GM18498 (cell line): ENCODE data around the gene DIAPH2.

Experiments
- ATAC-seq: cut with Tn5 transposase; IDR thresholded peaks from one replicate; pipeline ENCODE4 v1.9.1; 2021; ENCODE audit warnings: mild to moderate bottlenecking, moderate library complexity; ENCODE audit not compliant: unreplicated experiment

The DIAPH2 gene

DNA sequence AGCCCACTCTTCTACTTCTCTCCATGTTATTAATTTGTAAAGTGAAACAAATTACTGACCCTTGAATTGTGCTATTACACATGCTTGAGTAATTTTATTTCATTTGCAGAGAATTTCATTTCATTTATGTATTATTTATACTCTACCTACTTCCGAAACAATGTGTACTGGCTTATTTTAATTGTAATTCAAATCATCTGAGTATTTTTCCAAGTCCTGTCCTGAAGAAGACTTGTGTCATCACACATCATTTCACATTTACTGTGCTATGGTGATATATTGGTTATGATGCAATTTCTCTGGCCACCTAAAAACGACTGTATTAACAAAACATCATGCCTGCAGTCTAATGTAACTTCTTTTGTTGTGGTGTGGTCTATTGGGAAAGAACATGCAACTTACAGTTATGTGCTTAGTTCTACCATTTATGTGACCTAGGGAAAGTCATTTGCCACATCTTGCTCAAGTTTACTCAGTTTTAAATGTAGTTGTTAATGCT, 583.6 kb downstream of the DIAPH2 start:
- ATAC-seq = no peak

DNA sequence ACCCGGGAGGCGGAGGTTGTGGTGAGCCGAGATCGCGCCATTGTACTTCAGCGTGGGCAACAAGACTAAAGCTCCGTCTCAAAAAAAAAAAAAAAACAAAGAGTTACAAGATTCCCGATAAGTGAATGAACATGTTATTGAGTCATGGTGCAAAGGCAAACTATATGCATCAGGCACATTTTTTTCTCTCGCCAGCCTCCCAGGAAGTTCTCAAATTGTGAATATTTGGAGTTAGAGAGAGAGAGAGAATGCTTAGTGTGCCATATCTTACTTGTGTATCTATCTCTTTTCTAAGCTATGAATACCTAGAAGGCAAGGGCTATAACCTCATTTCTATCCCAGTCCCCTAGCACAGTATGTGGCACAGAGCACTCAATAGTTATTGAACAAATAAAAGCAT, 599.9 kb downstream of the DIAPH2 start:
- no peak for ATAC-seq

DNA sequence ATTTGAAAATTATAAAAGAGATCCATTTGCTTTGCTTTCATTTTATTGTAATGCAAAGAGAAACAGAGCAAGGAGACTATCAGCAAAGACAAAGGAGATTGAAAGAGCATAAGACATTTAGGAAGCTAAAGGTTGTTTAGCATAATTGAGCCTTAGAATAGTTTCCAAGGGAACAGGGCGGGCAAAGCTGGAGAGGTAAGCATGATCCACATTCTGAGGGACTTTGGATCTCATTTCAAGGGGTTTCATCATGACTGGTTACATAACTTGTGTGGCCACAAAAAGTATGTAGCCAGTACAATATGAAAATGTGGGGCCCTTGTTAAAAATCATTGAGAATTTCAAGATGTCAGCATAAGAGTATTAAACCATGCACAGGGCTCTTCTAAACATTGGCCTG, 605.6 kb downstream of the DIAPH2 start:
- no peak for ATAC-seq

DNA sequence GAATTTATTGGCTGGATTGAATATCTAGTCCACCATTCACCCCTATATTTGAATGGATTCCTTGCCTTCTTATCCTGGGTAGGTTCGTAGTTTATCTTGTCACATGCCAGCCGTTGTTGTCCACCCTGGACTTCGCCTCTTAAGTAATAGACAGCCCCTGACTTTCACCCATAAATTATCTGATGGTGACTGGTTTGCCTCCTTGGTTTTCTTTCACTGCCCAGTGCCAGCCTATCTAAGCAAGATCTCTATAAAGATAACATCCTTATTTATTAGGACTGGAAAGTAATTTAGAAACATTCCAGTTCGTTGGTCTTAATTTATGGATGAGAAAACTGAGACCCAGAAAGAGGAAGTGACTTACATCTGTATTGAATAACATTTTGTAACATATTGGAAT, 609.4 kb downstream of the DIAPH2 start:
- ATAC-seq = no peak

DNA sequence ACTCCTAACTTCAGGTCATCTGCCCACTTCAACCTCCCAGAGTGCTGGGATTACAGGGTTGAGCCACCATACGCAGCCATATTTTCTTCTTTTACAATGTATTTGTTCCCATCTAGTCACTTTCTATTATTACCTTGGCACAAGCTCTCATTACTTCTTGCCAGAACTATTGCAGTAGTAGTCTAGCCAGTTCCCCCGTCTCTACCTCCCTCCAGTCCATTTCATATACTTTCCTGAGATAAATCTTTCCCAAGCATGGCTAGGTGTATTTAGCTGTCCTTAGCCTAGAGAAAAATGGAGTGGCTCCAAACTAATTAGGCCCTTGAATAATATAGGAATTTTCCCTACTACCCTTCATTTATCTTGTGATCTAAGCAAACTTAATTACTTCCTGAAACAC, 611.3 kb downstream of the DIAPH2 start:
- no peak for ATAC-seq

- ATAC-seq = no peak
These were observed 622.3 kb downstream of the DIAPH2 start for GRCh38 chrX:97306771-97307470.

GRCh38 chrX:97308171-97308570, 623.5 kb downstream of the DIAPH2 start:
- ATAC-seq = no peak

- ATAC-seq = no peak
These were observed 625.0 kb downstream of the DIAPH2 start for GRCh38 chrX:97309487-97310116.

GRCh38 chrX:97310373-97310772, 625.7 kb downstream of the DIAPH2 start:
- ATAC-seq = no peak

- no peak for ATAC-seq
These were observed 626.6 kb downstream of the DIAPH2 start for GRCh38 chrX:97311066-97311778.

DNA sequence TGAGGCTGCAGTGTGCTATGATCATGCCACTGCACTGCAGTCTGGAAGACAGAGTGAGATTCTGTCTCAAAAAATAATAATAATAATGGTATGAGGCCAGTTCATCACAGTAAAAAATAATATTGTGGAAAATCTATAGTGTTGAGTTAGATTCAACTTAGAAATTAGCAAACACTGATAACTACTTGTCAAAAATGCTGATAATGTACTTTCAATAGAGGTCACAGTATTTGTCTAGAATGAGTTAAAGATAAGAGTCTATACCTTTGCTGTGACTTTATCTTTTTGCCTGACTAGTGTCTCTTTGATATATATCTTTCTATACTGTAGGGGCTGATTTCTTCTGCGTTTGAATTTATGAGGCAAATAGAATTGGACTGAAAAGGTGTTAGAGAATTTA, 629.7 kb downstream of the DIAPH2 start:
- no peak for ATAC-seq

DNA sequence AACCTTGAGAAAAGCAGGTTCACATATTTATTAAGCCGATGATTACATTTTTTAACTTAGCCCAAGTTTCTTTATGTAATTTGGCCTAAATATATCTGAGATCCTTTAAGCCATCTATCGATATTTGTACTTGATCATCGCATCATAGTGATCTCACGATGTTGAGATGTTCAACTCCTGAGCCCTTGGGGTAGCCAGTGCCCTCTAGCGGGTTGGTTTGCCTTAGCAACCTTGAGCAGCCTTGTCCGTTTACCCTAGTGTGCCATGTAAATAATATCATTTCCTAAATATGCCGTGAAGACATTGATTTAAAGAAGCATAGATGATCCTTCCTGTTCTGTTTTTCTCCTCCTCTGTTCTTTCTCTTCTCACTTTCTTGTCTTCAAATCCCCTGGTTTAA, 631.3 kb downstream of the DIAPH2 start:
- ATAC-seq = no peak

GRCh38 chrX:97320305-97320704, 635.7 kb downstream of the DIAPH2 start:
- ATAC-seq = no peak

DNA sequence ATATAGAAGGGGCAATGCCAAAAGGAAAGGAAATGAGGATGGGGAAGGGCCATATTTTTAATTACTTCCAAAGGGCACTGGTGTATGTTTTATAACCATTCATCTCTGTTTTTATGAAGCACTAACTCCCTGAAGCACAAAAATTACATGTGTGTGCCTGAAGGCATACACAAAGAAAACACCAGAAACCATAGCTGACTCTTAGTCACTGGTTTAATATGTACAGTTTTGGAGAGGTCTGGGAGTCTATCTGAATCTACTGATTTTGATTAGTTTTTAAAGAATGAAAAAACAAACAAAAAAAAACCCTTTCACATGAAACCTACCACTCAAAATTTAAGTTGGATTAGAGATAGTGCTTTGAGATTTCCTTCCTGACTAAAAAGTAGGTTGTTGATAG, 637.8 kb downstream of the DIAPH2 start:
- no peak for ATAC-seq

- ATAC-seq = peak; percentile 93
These were observed 641.8 kb downstream of the DIAPH2 start for GRCh38 chrX:97326456-97326855.

- ATAC-seq = no peak
These were observed 644.3 kb downstream of the DIAPH2 start for GRCh38 chrX:97328853-97329390.

DNA sequence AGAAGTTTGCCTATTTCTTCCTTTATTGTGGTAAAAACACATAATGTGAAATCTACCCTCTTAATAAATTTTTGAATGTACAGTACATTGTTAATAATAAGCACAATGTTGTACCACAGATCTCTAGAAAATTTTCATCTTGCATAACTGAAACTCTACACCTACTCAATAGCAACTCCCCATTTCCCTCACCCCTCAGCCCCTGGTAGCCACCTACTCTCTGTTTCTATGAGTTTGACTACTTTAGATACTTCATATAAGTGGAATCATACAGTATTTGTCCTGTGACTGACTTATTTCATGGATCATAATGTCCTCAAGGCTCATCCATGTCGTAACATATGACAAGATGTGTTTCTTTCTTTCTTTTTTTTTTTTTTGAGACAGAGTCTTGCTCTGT, 645.5 kb downstream of the DIAPH2 start:
- peak; percentile 67 for ATAC-seq

DNA sequence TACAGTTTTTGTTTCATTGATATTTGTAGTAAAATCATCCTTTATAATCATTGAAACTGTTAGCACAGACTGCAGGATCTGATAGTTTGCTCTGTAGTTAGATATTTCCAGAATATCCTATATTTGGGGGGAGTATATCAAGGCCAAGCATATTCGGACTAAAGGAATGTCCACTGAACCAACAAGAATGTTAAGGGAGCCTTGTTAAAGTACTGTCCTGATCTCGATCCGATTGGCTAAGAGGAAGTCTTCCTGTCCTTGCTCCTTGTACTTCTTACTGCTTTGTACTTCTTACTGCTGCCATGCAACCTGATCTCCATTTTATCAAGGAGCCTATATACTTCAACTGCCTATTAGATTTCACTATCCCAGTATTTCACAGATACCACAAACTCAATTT, 648.3 kb downstream of the DIAPH2 start:
- ATAC-seq = no peak

- no peak for ATAC-seq
These were observed 650.2 kb downstream of the DIAPH2 start for GRCh38 chrX:97334850-97335249.

GRCh38 chrX:97344724-97345123, 660.1 kb downstream of the DIAPH2 start:
- ATAC-seq = no peak

GRCh38 chrX:97358941-97359340, 674.3 kb downstream of the DIAPH2 start:
- no peak for ATAC-seq

DNA sequence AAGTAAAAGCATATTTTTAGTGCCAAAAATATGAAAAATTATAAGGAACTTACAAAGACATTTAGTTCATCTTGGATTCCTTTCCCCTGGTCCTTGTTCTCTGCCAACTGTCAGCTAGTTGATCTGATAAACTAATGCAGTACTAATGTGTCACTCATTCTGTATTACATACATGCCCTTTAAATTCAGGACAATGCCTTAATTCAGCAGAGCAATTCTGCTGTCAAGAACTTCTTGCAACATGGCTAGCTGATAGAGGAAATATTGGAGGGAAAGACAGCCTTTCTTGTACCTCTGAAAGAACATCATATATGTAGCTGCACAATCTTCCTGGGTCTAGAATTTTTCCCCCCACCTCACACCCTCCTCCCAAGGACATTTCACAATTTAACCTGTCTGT, 679.2 kb downstream of the DIAPH2 start:
- ATAC-seq = no peak
